ENCODE measurements around the gene BEGAIN.

GRCh38 chr14:100605230-100605629, 18.0 kb upstream of the BEGAIN start:
- no peak for TF ChIP-seq CTCF (IDR thresholded peaks at IDR 0.05)
- TF ChIP-seq POLR2A (IDR thresholded peaks at IDR 0.05): no peak
